GM12865 (cell line): ENCODE data around the gene GATA2.

Experiments
- DNase-seq: peaks from one replicate; pipeline ENCODE4 v3.0.0; 2010; ENCODE audit warnings: low read depth
- H3K4me3 ChIP-seq: 2 replicates; pipeline ENCODE4 v1.5.1; 2011; ENCODE audit warnings: mild to moderate bottlenecking, low read depth, low read length, control low read depth
- CTCF ChIP-seq: IDR thresholded peaks from 2 replicates; pipeline ENCODE4 v1.5.1; 2011; ENCODE audit warnings: low read length, control low read depth, low read depth, inconsistent platforms; ENCODE audit not compliant: insufficient read depth; ENCODE audit errors: missing control alignments

GATA2 gene

GRCh38 chr3:128503164-128503651 lies 10.2 kb upstream of the GATA2 start:
- no peak overlapping the region for H3K4me3 ChIP-seq
- no peak for TF ChIP-seq CTCF
- no peak for DNase-seq

- DNase-seq = no peak
- TF ChIP-seq CTCF = no peak
- H3K4me3 ChIP-seq = no peak overlapping the region
These were observed 9.7 kb upstream of the GATA2 start for GRCh38 chr3:128502712-128503111.

- DNase-seq = no peak
These were observed 8.4 kb upstream of the GATA2 start for GRCh38 chr3:128501431-128501830.

GRCh38 chr3:128500556-128500955 lies 7.6 kb upstream of the GATA2 start:
- H3K4me3 ChIP-seq = no peak overlapping the region
- no peak for TF ChIP-seq CTCF

More at GRCh38 chr3:128501431-128501830, 8.4 kb upstream of the GATA2 start:
- no peak overlapping the region for H3K4me3 ChIP-seq
- no peak for TF ChIP-seq CTCF

GRCh38 chr3:128499724-128500275 lies 6.8 kb upstream of the GATA2 start:
- TF ChIP-seq CTCF = no peak
- H3K4me3 ChIP-seq = no peak overlapping the region
- DNase-seq = no peak

More at GRCh38 chr3:128500556-128500955, 7.6 kb upstream of the GATA2 start:
- DNase-seq = no peak

GRCh38 chr3:128498901-128499530 lies 6.0 kb upstream of the GATA2 start:
- no peak for TF ChIP-seq CTCF
- no peak for DNase-seq
- no peak overlapping the region for H3K4me3 ChIP-seq
